Measurements from ENCODE around the gene PPP2R5E.

- TF ChIP-seq EP300 (IDR thresholded peaks at IDR 0.05) (no peak), CTCF (IDR thresholded peaks at IDR 0.05) (no peak)
Observed at GRCh38 chr14:63392236-63392635, 150.9 kb downstream of the PPP2R5E start.

Measured in ovary (tissue), 3 donors.